ENCODE results near the gene SH3TC2. TPM values are rescaled to one million over a fixed set of nuclear protein-coding genes. Genes with fewer than 3 reads are reported as not detected.

SH3TC2 gene
- total RNA-seq, 1 experiment from 2014 or later = 38.8 TPM

- H3K36me3 ChIP-seq (ENCODE audit: low read depth) = peaks cover 62% of the 10 kb centered on the region
- intact Hi-C loops (cut with micrococcal nuclease; ENCODE audit: unreplicated experiment) = no loop called here
- H3K27ac ChIP-seq = 0 out of 2 replicates have a peak overlapping the region, but pooled peaks have one; percentile 79
- peaks cover 29% of the 10 kb centered on the region for H3F3A ChIP-seq (ENCODE audit: insufficient read depth, low read depth)
- POLR2A ChIA-PET (ENCODE audit: unreplicated experiment) = no interaction called here
- BruUV-seq (replicated peaks) = no TSS peak
- peaks cover 60% of the 10 kb centered on the region for H3K9me3 ChIP-seq (ENCODE audit: insufficient read depth, low read depth)
- no peaks in the 10 kb centered on the region for H3K9me2 ChIP-seq (ENCODE audit: insufficient read depth)
- H3K4me2 ChIP-seq = no peak overlapping the region
- H2AFZ ChIP-seq = no peak overlapping the region
- no peak for DNase-seq
- H3K27me3 ChIP-seq (ENCODE audit: insufficient read depth, low read depth) = no peaks in the 10 kb centered on the region
- no peak for TF ChIP-seq EZH2 (IDR thresholded peaks at IDR 0.05; ENCODE audit: low read depth)
- TF ChIP-seq CTCF (conservative IDR thresholded peaks at IDR 0.05) = no peak
- no peaks in the 10 kb centered on the region for H3K79me2 ChIP-seq (ENCODE audit: low read depth)
- peaks cover 47% of the 10 kb centered on the region for H3K4me1 ChIP-seq (replicated peaks; ENCODE audit: insufficient read depth)
- CTCF ChIA-PET = interaction anchor here (0.6 kb wide), 1 partner anchor 750 kb away, joined by 4 read pairs; no protein-coding TSS in a partner anchor
- no peaks in the 10 kb centered on the region for H4K20me1 ChIP-seq (ENCODE audit: insufficient read depth)
- H3K4me3 ChIP-seq = no peak overlapping the region
These were observed 8.4 kb upstream of the SH3TC2 start for GRCh38 chr5:149071216-149071615.

- no peak overlapping the region for H3K4me3 ChIP-seq
- BruUV-seq (replicated peaks) = no TSS peak
- POLR2A ChIA-PET (ENCODE audit: unreplicated experiment) = interaction anchor here (0.6 kb wide), 1 partner anchor 17 kb away, joined by 6 read pairs; no protein-coding TSS in a partner anchor
- H3K9me2 ChIP-seq (ENCODE audit: insufficient read depth) = no peaks in the 10 kb centered on the region
- CTCF ChIA-PET = no interaction called here
- H3K79me2 ChIP-seq (ENCODE audit: low read depth) = peaks cover 14% of the 10 kb centered on the region; the same call in 1 of the 2 replicates
- H3K9me3 ChIP-seq (ENCODE audit: insufficient read depth, low read depth) = peaks cover 45% of the 10 kb centered on the region
- H3F3A ChIP-seq (ENCODE audit: insufficient read depth, low read depth) = peaks cover 33% of the 10 kb centered on the region
- intact Hi-C loops (cut with micrococcal nuclease; ENCODE audit: unreplicated experiment) = no loop called here
- H3K4me2 ChIP-seq = no peak overlapping the region
- H2AFZ ChIP-seq = no peak overlapping the region
- DNase-seq = no peak
- peaks cover 54% of the 10 kb centered on the region for H3K4me1 ChIP-seq (replicated peaks; ENCODE audit: insufficient read depth)
- TF ChIP-seq EZH2 (IDR thresholded peaks at IDR 0.05; ENCODE audit: low read depth) = no peak
- no peak for TF ChIP-seq CTCF (conservative IDR thresholded peaks at IDR 0.05)
- no peaks in the 10 kb centered on the region for H3K27me3 ChIP-seq (ENCODE audit: insufficient read depth, low read depth)
- peaks cover 64% of the 10 kb centered on the region for H3K36me3 ChIP-seq (ENCODE audit: low read depth)
- no peaks in the 10 kb centered on the region for H4K20me1 ChIP-seq (ENCODE audit: insufficient read depth)
- no peak overlapping the region for H3K27ac ChIP-seq
These were observed 6.8 kb upstream of the SH3TC2 start for GRCh38 chr5:149069711-149070110.

- peak; percentile 62 to 89 for DNase-seq
- H3K27ac ChIP-seq = peak overlapping the region; percentile 99
These were observed 1.1 kb upstream of the SH3TC2 start for GRCh38 chr5:149063896-149064478.

More at GRCh38 chr5:149063896-149064478, 1.1 kb upstream of the SH3TC2 start:
- peaks cover 36% of the 10 kb centered on the region for H3K79me2 ChIP-seq (ENCODE audit: low read depth)
- peaks cover 42% of the 10 kb centered on the region for H3K36me3 ChIP-seq (ENCODE audit: low read depth)
- no peaks in the 10 kb centered on the region for H3K27me3 ChIP-seq (ENCODE audit: insufficient read depth, low read depth)
- H4K20me1 ChIP-seq (ENCODE audit: insufficient read depth) = no peaks in the 10 kb centered on the region
- H3K4me3 ChIP-seq = peak overlapping the region; percentile 40
- H3K4me1 ChIP-seq (replicated peaks; ENCODE audit: insufficient read depth) = peaks cover 68% of the 10 kb centered on the region
- no peaks in the 10 kb centered on the region for H3K9me2 ChIP-seq (ENCODE audit: insufficient read depth)
- ChIA-PET CTCF (interaction anchor here (0.6 to 1.2 kb wide), 3 partner anchors 10 to 51 kb away, joined by 3 read pairs; no protein-coding TSS in a partner anchor), POLR2A (ENCODE audit: unreplicated experiment) (interaction anchor here (0.5 to 1.2 kb wide), 4 partner anchors 12 to 294 kb away, joined by 3 to 4 read pairs (median 4); partner anchors contain the start of gene PCYOX1L)
- H3F3A ChIP-seq (ENCODE audit: insufficient read depth, low read depth) = peaks cover 47% of the 10 kb centered on the region
- no peak for TF ChIP-seq EZH2 (IDR thresholded peaks at IDR 0.05; ENCODE audit: low read depth)
- TF ChIP-seq CTCF (conservative IDR thresholded peaks at IDR 0.05) = no peak
- no peak overlapping the region for H2AFZ ChIP-seq
- H3K4me2 ChIP-seq = peak overlapping the region; percentile 72
- peaks cover 9% of the 10 kb centered on the region for H3K9me3 ChIP-seq (ENCODE audit: insufficient read depth, low read depth)
- TSS peak; percentile 45 for BruUV-seq (replicated peaks)
- intact Hi-C loops (cut with micrococcal nuclease; ENCODE audit: unreplicated experiment) = loop anchor here (1.0 to 5.0 kb wide), 8 partner anchors 10 to 151 kb away; no protein-coding TSS in a partner anchor

Data from PC-9 (cell line).